ENCODE measurements around the gene NDUFS3. TPM values are rescaled to one million over a fixed set of nuclear protein-coding genes. Genes with fewer than 3 reads are reported as not detected.
A peak's percentile ranks its signal among the peaks of the same experiment; 100 is the strongest.
"Not testable (repeated sequence)": the region's sequence is repeated elsewhere in the genome, so short reads cannot be mapped to it uniquely, and the experiment has no call there.

The NDUFS3 gene
- total RNA-seq, 1 experiment from 2014 or later: 120 TPM

DNA sequence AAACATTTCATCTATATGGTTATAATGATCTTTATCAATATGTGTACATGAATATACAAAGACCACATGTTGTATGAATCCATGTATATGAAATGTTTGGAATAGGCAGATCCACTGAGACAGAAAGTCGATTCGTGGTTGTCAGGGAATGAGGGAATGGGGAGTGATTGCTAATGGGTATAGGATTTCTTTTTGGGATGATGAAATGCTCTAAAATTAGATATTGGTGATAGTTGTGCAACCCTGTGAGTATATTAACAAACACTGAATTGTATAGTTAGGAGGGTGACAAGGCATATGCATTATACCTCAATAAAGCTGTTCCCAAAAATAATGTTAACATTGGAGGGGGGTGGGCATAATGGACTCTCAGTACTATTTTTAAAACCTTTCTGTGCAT, 18.4 kb upstream of the NDUFS3 start:
- Histone ChIP-seq H3K9me3 (ENCODE audit: low read length) (no peaks in the 10 kb centered on the region), H3K9ac (ENCODE audit: low read length) (no peak overlapping the region), H3F3A (ENCODE audit: low read length, unreplicated experiment) (no peaks in the 10 kb centered on the region), H3K27ac (ENCODE audit: low read length) (no peak overlapping the region), H2AFZ (ENCODE audit: low read length) (no peak overlapping the region), H3K4me2 (ENCODE audit: low read length) (no peak overlapping the region), H3K79me2 (ENCODE audit: low read length) (peaks cover 6% of the 10 kb centered on the region; the same call in 1 of the 2 replicates), H3K27me3 (ENCODE audit: low read length) (no peaks in the 10 kb centered on the region), H4K20me1 (ENCODE audit: low read length) (no peaks in the 10 kb centered on the region), H3K4me1 (ENCODE audit: insufficient read depth, low read length) (peaks cover 5% of the 10 kb centered on the region), H3K9me2 (replicated peaks; ENCODE audit: low read length) (no peaks in the 10 kb centered on the region), H3K36me3 (ENCODE audit: low read depth, low read length) (no peaks in the 10 kb centered on the region), H3K4me3 (ENCODE audit: low read length) (no peak overlapping the region)
- BruUV-seq (replicated peaks): no TSS peak
- intact Hi-C loops (cut with micrococcal nuclease): no loop called here
- DNase-seq (no peak), ATAC-seq (no peak)
- TF ChIP-seq, protein P1, sequence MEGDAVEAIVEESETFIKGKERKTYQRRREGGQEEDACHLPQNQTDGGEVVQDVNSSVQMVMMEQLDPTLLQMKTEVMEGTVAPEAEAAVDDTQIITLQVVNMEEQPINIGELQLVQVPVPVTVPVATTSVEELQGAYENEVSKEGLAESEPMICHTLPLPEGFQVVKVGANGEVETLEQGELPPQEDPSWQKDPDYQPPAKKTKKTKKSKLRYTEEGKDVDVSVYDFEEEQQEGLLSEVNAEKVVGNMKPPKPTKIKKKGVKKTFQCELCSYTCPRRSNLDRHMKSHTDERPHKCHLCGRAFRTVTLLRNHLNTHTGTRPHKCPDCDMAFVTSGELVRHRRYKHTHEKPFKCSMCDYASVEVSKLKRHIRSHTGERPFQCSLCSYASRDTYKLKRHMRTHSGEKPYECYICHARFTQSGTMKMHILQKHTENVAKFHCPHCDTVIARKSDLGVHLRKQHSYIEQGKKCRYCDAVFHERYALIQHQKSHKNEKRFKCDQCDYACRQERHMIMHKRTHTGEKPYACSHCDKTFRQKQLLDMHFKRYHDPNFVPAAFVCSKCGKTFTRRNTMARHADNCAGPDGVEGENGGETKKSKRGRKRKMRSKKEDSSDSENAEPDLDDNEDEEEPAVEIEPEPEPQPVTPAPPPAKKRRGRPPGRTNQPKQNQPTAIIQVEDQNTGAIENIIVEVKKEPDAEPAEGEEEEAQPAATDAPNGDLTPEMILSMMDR (conservative IDR thresholded peaks at IDR 0.05; ENCODE audit: low read depth, low read length): no peak
- TF ChIP-seq EZH2phosphoT487 (IDR thresholded peaks at IDR 0.05; ENCODE audit: borderline replicate concordance, low read length): no peak
- ChIA-PET POLR2A (ENCODE audit: unreplicated experiment) (no interaction called here), CTCF (no interaction called here)

DNA sequence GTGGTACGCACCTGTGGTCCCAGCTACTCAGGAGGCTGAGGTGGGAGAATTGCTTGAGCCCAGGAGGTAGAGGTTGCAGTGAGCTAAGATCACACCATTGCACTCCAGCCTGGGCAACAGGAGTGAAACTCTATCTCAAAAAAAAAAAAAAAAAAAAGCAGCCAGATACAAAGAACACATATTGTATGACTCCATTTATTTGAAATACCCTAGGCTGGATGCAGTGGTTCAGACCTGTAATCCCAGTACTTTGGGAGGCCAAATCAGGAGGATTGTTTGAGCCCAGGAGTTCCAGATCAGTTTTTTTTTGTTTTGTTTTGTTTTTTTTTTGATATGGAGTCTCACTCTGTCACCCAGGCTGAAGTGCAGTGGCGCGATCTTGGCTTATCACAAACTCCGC, 16.5 kb upstream of the NDUFS3 start:
- H3K9me2 ChIP-seq (replicated peaks; ENCODE audit: low read length); H3K27me3 ChIP-seq (ENCODE audit: low read length); CTCF ChIA-PET; H3K4me3 ChIP-seq (ENCODE audit: low read length); H3K9me3 ChIP-seq (ENCODE audit: low read length); H3K27ac ChIP-seq (ENCODE audit: low read length); ATAC-seq; H4K20me1 ChIP-seq (ENCODE audit: low read length); intact Hi-C loops (cut with micrococcal nuclease); H3K9ac ChIP-seq (ENCODE audit: low read length); H3F3A ChIP-seq (ENCODE audit: low read length, unreplicated experiment); POLR2A ChIA-PET (ENCODE audit: unreplicated experiment); H3K4me2 ChIP-seq (ENCODE audit: low read length); H2AFZ ChIP-seq (ENCODE audit: low read length); DNase-seq; H3K36me3 ChIP-seq (ENCODE audit: low read depth, low read length); BruUV-seq (replicated peaks): not testable (repeated sequence)
- Histone ChIP-seq H3K79me2 (ENCODE audit: low read length) (peaks cover 26% of the 10 kb centered on the region), H3K4me1 (ENCODE audit: insufficient read depth, low read length) (peaks cover 11% of the 10 kb centered on the region)

DNA sequence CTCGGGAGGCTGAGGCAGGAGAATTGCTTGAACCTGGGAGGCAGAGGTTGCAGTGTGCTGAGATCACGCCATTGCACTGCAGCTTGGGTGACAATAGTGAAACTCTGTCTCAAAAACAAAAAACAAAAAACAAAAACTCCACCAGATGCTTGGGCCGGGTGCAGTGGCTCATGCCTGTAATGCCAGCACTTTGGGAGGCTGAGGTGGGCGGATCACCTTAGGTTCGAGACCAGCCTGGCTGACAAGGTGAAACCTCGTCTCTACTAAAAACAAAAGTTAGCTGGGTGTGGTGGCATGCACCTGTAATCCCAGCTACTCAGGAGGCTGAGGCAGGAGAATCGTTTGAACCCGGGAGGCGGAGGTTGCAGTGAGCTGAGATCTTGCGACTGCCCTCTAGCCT, 14.5 kb upstream of the NDUFS3 start:
- DNase-seq; H4K20me1 ChIP-seq (ENCODE audit: low read length); H3K9ac ChIP-seq (ENCODE audit: low read length); intact Hi-C loops (cut with micrococcal nuclease); H3K4me3 ChIP-seq (ENCODE audit: low read length); H3K9me2 ChIP-seq (replicated peaks; ENCODE audit: low read length); ATAC-seq; H3K27me3 ChIP-seq (ENCODE audit: low read length); CTCF ChIA-PET; H3K9me3 ChIP-seq (ENCODE audit: low read length); H3F3A ChIP-seq (ENCODE audit: low read length, unreplicated experiment); BruUV-seq (replicated peaks); H2AFZ ChIP-seq (ENCODE audit: low read length); H3K36me3 ChIP-seq (ENCODE audit: low read depth, low read length); H3K27ac ChIP-seq (ENCODE audit: low read length): not testable (repeated sequence)
- Histone ChIP-seq H3K4me2 (ENCODE audit: low read length) (peak overlapping the region; percentile 94; the same call in 1 of the 2 replicates), H3K79me2 (ENCODE audit: low read length) (peaks cover 45% of the 10 kb centered on the region), H3K4me1 (ENCODE audit: insufficient read depth, low read length) (peaks cover 11% of the 10 kb centered on the region)
- POLR2A ChIA-PET (ENCODE audit: unreplicated experiment): interaction anchor here (0.5 kb wide), 1 partner anchor 40 kb away, joined by 5 read pairs; no protein-coding TSS in a partner anchor

DNA sequence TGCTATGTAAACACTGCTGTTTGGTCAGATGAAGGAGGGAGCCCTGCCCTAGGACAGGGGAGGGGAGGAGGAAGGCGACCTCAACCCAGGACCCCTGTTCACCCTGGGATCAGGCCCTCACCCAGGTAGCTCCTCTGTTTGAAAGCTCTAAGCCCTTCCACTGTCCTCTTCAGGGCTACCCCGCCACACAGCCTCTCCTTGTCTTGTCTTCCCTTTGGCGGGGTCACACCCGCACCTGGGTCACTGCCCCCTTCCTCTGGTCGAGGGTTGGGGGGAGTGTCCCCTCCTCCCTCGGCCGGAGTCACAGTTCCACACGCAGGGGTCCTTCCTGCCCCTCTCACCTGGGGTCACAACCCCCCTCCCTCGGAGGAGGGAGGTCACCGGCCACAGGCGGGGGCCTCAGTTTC, 13.9 kb upstream of the NDUFS3 start:
- H3K9ac ChIP-seq (ENCODE audit: low read length): peak overlapping the region; percentile 98
- ATAC-seq (no peak; the same call in none of the 2 replicates), DNase-seq (no peak)
- no peaks in the 10 kb centered on the region for H3F3A ChIP-seq (ENCODE audit: low read length, unreplicated experiment)
- H2AFZ ChIP-seq (ENCODE audit: low read length): peak overlapping the region; percentile 94
- H3K27ac ChIP-seq (ENCODE audit: low read length): peak overlapping the region; percentile 48
- no peaks in the 10 kb centered on the region for H3K9me2 ChIP-seq (replicated peaks; ENCODE audit: low read length)
- TSS peak; percentile 74 for BruUV-seq (replicated peaks)
- H3K9me3 ChIP-seq (ENCODE audit: low read length): no peaks in the 10 kb centered on the region
- intact Hi-C loops (cut with micrococcal nuclease): no loop called here
- TF ChIP-seq EZH2phosphoT487 (IDR thresholded peaks at IDR 0.05; ENCODE audit: borderline replicate concordance, low read length) (no peak), EZH2 (IDR thresholded peaks at IDR 0.05; ENCODE audit: low read length, unreplicated experiment) (no peak)
- TF ChIP-seq, protein P1 (conservative IDR thresholded peaks at IDR 0.05; ENCODE audit: low read depth, low read length): no peak
- CTCF ChIA-PET: no interaction called here
- H3K79me2 ChIP-seq (ENCODE audit: low read length): peaks cover 51% of the 10 kb centered on the region
- H3K27me3 ChIP-seq (ENCODE audit: low read length): no peaks in the 10 kb centered on the region
- H3K4me1 ChIP-seq (ENCODE audit: insufficient read depth, low read length): peaks cover 11% of the 10 kb centered on the region
- H3K36me3 ChIP-seq (ENCODE audit: low read depth, low read length): no peaks in the 10 kb centered on the region; the same call in 1 of the 2 replicates
- H4K20me1 ChIP-seq (ENCODE audit: low read length): no peaks in the 10 kb centered on the region
- H3K4me3 ChIP-seq (ENCODE audit: low read length): peak overlapping the region; percentile 97
- POLR2A ChIA-PET (ENCODE audit: unreplicated experiment): interaction anchor here (0.5 kb wide), 1 partner anchor 40 kb away, joined by 5 read pairs; no protein-coding TSS in a partner anchor
- peak overlapping the region; percentile 94 for H3K4me2 ChIP-seq (ENCODE audit: low read length)

All from PC-3 (cell line).